ENCODE results near the gene GRID1. TPM values are rescaled to one million over a fixed set of nuclear protein-coding genes. Genes with fewer than 3 reads are reported as not detected.
"Not testable (repeated sequence)": the region's sequence is repeated elsewhere in the genome, so short reads cannot be mapped to it uniquely, and the experiment has no call there.

Gene GRID1
- total RNA-seq, 2 donors from 2014 or later: 0.37 to 0.67 TPM

- Histone ChIP-seq H3K4me3 (no peak overlapping the region), H3K36me3 (no peaks in the 10 kb centered on the region), H3K27ac (no peak overlapping the region), H3K27me3 (no peaks in the 10 kb centered on the region), H3K4me1 (no peaks in the 10 kb centered on the region), H3K9me3 (no peaks in the 10 kb centered on the region)
- DNase-seq (ENCODE audit: low spot score): no peak
- TF ChIP-seq, protein P1, sequence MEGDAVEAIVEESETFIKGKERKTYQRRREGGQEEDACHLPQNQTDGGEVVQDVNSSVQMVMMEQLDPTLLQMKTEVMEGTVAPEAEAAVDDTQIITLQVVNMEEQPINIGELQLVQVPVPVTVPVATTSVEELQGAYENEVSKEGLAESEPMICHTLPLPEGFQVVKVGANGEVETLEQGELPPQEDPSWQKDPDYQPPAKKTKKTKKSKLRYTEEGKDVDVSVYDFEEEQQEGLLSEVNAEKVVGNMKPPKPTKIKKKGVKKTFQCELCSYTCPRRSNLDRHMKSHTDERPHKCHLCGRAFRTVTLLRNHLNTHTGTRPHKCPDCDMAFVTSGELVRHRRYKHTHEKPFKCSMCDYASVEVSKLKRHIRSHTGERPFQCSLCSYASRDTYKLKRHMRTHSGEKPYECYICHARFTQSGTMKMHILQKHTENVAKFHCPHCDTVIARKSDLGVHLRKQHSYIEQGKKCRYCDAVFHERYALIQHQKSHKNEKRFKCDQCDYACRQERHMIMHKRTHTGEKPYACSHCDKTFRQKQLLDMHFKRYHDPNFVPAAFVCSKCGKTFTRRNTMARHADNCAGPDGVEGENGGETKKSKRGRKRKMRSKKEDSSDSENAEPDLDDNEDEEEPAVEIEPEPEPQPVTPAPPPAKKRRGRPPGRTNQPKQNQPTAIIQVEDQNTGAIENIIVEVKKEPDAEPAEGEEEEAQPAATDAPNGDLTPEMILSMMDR (IDR thresholded peaks at IDR 0.05): no peak
Measured at GRCh38 chr10:85720931-85721590, 645.5 kb downstream of the GRID1 start.

GRCh38 chr10:85719408-85719807 is 647.2 kb downstream of the GRID1 start:
- no peaks in the 10 kb centered on the region for H3K4me1 ChIP-seq
- TF ChIP-seq, protein P1 (IDR thresholded peaks at IDR 0.05): no peak
- H3K27me3 ChIP-seq: no peaks in the 10 kb centered on the region
- DNase-seq (ENCODE audit: low spot score): no peak
- H3K4me3 ChIP-seq: no peak overlapping the region
- no peaks in the 10 kb centered on the region for H3K36me3 ChIP-seq
- no peak overlapping the region for H3K27ac ChIP-seq
- no peaks in the 10 kb centered on the region for H3K9me3 ChIP-seq

DNA sequence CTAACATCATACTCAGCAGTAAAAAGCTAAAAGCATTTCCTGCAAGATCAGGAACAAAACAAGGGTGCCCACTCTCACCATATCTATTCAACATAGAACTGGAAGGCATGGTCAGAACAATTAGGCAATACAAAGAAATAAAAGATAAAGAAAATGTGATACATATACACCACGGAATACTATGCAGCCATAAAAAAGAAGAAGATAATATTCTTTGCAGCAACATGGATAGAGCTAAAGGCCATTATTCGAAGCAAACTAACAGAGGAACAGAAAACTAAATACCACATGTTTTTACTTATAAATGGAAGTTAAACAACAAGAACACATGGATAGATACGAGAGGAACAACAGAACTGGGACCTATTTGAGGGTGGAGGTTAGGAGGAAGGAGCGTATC is 652.7 kb downstream of the GRID1 start:
- TF ChIP-seq, protein P1 (IDR thresholded peaks at IDR 0.05): no peak
- H3K9me3 ChIP-seq: peaks cover 0 to 9% of the 10 kb centered on the region in 2 donors
- no peaks in the 10 kb centered on the region for H3K27me3 ChIP-seq
- no peaks in the 10 kb centered on the region for H3K4me1 ChIP-seq
- H3K36me3 ChIP-seq: no peaks in the 10 kb centered on the region
- no peak overlapping the region for H3K4me3 ChIP-seq
- H3K27ac ChIP-seq: no peak overlapping the region
- DNase-seq (ENCODE audit: low spot score): no peak

DNA sequence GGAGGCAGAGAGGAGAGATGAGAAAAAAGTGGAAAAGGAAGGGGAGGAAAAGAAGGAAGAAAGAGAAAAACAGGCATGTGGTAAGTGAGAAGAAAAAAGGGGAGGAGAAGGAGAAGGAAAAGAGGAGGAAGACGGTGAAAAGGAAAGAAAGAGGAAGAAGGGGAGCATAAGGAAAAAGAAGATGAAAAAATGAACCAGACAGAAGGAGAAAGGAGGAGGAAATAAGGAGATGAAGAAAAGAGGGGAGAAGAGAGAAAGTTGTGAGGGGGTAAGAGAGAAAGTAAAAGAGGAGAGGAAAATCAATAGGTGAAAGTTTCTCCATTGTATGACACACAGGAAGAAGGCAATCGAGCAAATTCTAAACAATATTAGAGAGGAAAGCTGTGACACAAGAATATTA is 663.8 kb downstream of the GRID1 start:
- no peak for DNase-seq (ENCODE audit: low spot score)
- H3K27ac ChIP-seq: no peak overlapping the region
- H3K4me3 ChIP-seq: no peak overlapping the region
- H3K9me3 ChIP-seq: no peaks in the 10 kb centered on the region
- TF ChIP-seq, protein P1 (IDR thresholded peaks at IDR 0.05): no peak
- H3K27me3 ChIP-seq: no peaks in the 10 kb centered on the region
- H3K4me1 ChIP-seq: no peaks in the 10 kb centered on the region
- H3K36me3 ChIP-seq: no peaks in the 10 kb centered on the region

- not testable (repeated sequence) for H3K4me3 ChIP-seq; H3K27me3 ChIP-seq; H3K27ac ChIP-seq; H3K36me3 ChIP-seq; H3K4me1 ChIP-seq; H3K9me3 ChIP-seq; DNase-seq (ENCODE audit: low spot score)
Measured at GRCh38 chr10:85699066-85699465, 667.5 kb downstream of the GRID1 start.

GRCh38 chr10:85696893-85697292 is 669.7 kb downstream of the GRID1 start:
- Histone ChIP-seq H3K27ac (no peak overlapping the region), H3K36me3 (no peaks in the 10 kb centered on the region), H3K9me3 (no peaks in the 10 kb centered on the region), H3K4me1 (no peaks in the 10 kb centered on the region), H3K4me3 (no peak overlapping the region), H3K27me3 (no peaks in the 10 kb centered on the region)
- no peak for DNase-seq (ENCODE audit: low spot score)
- TF ChIP-seq, protein P1 (IDR thresholded peaks at IDR 0.05): no peak
